ENCODE data around the gene NMNAT2. TPM values are rescaled to one million over a fixed set of nuclear protein-coding genes. Genes with fewer than 3 reads are reported as not detected.

Gene NMNAT2
- total RNA-seq, 3 donors from 2014 or later, result not detected

DNA sequence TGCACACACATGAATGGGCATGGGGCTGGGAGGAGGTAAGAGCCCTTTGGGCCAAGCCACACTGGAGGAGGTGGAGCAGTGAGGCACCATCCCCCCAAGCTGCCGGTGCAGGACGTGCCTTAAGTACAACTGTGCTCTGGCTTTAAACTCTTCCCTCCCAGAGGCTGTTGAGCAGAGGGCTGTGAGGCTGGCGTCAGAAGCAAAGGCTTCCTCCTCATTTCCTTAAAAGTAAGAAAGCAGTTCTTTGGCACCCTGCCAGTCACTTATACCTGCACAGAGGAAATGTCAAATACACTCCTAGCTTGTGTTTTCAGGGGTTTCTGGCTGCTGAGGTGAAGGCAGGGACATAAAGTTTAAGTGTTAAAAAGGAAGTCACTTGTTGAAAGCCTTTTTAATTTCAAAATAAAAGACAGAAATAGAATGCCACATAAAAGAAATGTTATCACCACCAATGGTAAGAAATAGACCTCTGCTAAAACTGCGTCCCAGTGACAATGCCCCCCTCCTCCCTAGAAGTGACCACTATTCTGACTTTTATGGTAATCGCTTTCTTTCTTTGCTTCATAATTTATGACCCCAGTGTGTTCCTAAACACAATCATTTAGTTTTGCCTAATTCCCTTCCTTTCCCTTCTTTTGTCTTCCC, 199.1 kb downstream of the NMNAT2 start:
- Mint-ChIP-seq H3K4me1 (ENCODE audit: low read depth) (peaks cover 21% of the 10 kb centered on the region), H3K9me3 (no peaks in the 10 kb centered on the region), H3K4me3 (no peak overlapping the region), H3K27me3 (ENCODE audit: low read depth) (peaks cover 3% of the 10 kb centered on the region), H3K36me3 (ENCODE audit: insufficient read depth) (no peaks in the 10 kb centered on the region)
- DNase-seq, result peak; percentile 36
- peak; percentile 55 to 56 for ATAC-seq

DNA sequence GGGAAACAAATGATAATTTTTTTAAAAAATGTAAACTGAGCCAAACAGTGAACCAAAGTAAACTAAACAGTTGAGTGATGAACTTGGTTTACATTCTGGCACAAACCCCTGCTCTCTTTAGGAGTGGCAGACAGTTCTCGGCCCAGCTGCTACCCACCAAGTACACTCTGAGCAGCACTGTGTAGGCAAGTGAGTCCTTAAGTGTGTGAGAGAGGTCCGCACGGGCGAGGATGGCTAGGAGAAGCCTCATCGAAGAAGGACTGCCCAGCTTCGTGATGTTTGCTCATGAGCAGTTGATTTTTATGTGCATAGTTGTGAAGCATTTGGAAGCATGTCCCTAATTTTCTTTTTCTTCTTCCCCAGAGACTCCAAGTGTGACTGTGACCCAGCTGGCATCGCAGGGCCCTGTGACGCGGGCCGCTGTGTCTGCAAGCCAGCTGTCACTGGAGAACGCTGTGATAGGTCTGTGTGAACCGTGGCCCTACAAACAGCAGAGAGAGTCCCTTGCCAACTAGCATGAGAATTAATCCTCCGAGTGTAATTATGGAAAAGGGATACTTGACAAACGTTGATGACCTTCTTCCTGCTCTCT, 200.1 kb downstream of the NMNAT2 start:
- Mint-ChIP-seq H3K4me1 (ENCODE audit: low read depth) (peaks cover 21% of the 10 kb centered on the region), H3K9me3 (no peaks in the 10 kb centered on the region), H3K36me3 (ENCODE audit: insufficient read depth) (no peaks in the 10 kb centered on the region), H3K27me3 (ENCODE audit: low read depth) (peaks cover 4% of the 10 kb centered on the region), H3K4me3 (no peak overlapping the region)
- no peak for ATAC-seq
- no peak for DNase-seq

DNA sequence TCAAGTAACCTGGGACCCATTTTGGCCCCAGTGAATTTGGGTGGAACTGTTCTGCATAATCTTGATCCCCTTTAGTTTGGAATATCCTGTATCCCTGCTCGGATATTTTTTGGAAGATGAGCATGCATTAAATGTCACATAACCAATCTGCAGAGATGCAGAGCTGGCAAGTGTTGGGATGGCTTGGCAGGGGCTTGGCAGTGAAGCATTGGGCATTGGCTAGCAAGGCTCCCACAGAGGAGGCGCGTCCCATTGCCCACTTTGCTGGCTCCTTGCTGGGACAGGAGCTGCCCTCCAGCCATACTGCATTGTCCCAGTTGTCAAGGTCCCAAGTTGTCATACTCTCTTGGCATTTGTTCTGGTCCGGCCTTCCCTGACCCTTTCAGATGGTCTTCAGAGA, 202.2 kb downstream of the NMNAT2 start:
- Mint-ChIP-seq H3K36me3 (ENCODE audit: insufficient read depth) (no peaks in the 10 kb centered on the region), H3K9me3 (no peaks in the 10 kb centered on the region), H3K27me3 (ENCODE audit: low read depth) (peaks cover 10% of the 10 kb centered on the region), H3K4me3 (no peak overlapping the region), H3K4me1 (ENCODE audit: low read depth) (peaks cover 21% of the 10 kb centered on the region)
- DNase-seq, result no peak
- no peak for ATAC-seq

DNA sequence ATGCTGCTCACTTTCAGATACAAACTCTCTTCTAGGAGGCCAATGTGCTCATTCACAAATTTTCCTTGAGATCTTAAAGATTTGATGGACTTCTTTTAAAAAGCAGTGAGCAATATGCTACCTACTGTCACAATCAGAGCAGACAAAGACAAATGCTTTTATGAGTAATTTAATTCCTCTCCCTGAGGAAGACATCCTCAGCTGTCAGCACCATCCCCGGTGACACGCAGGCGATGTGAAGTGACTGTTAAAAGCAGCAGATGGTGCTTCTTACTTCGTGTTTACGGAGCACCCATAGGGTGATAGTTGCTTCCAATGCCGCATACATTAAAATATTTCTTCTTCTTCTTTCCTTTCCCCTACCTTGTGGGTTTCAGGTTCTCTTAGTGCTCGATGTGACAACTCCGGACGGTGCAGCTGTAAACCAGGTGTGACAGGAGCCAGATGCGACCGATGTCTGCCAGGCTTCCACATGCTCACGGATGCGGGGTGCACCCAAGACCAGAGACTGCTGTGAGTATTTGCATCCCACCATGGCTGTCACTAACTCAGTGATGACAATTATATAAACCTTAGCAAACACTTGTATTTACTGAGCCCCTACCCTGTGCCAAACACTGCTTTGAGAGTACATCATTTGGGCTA, 203.0 kb downstream of the NMNAT2 start:
- Mint-ChIP-seq H3K27me3 (ENCODE audit: low read depth) (peaks cover 10% of the 10 kb centered on the region), H3K36me3 (ENCODE audit: insufficient read depth) (no peaks in the 10 kb centered on the region), H3K9me3 (no peaks in the 10 kb centered on the region), H3K4me3 (no peak overlapping the region), H3K4me1 (ENCODE audit: low read depth) (peaks cover 21% of the 10 kb centered on the region)
- ATAC-seq, result no peak
- DNase-seq, result no peak

DNA sequence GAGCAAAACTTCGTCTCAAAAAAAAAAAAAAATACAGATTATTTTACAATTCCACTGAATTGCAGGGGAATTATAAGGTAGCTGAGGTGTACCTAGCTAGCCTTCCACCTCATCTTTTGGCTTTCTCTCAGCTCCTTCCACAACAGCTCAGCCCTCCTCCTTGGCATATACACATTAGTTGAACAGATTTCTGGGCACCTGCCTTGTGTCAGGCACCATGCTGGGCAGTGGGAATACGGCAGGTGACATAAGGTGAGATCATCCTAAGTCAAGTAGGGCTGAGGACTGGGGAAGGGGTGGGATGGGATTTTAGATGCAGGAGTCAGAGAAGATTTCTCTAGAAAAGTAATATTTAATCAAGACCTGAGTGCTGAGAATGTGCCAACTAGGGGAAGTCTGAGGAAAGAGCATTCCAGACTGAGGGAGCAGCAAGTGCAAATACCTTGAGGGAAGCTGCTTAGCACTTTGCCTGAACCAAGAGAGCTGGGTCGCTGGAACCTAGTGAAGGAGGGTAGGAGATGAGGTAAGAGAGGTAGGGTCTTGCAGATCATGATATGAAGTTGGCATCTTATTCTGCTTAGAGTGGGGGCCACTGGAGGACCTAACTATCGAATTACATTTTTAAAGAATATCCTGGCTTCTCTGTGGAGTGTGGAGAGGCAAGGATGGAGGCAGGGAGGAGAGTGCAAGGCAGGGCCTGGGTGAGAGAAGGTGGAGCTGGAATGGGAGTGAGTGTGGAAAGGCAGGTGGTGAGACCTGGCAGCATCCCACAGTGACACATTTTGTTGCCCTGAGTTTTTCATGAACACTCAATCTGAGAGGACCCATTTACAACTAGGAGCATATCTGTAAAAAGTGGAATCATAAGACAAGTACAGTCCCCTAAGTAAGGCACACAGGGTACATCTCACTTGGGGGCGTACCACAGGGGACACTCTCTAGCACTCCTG, 203.9 kb downstream of the NMNAT2 start:
- DNase-seq (no peak), ATAC-seq (no peak)
- Mint-ChIP-seq H3K4me3 (no peak overlapping the region), H3K4me1 (ENCODE audit: low read depth) (peaks cover 13% of the 10 kb centered on the region), H3K36me3 (ENCODE audit: insufficient read depth) (no peaks in the 10 kb centered on the region), H3K27me3 (ENCODE audit: low read depth) (peaks cover 10% of the 10 kb centered on the region), H3K9me3 (no peaks in the 10 kb centered on the region)

DNA sequence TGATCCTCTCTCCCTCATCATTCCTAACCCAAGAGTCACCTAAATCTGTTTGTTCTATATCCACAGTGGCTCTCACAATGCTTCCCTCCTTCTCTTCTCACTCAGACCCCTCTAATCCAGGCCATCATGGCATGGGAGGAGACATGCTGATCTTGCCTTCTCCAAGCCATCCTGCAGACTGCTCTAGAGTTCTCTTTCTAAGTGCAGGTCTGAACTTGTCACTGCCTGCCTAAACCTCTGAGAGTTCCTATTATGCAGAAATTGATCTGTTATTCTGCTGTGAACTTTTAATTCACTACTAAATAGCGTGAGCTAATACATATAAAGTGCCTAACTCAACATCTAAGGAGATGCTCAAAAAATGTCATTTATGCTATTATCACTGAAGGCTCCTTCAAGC, 205.3 kb downstream of the NMNAT2 start:
- no peak for DNase-seq
- H3K9me3 Mint-ChIP-seq, result no peaks in the 10 kb centered on the region
- no peaks in the 10 kb centered on the region for H3K36me3 Mint-ChIP-seq (ENCODE audit: insufficient read depth)
- ATAC-seq, result no peak
- peaks cover 10% of the 10 kb centered on the region for H3K27me3 Mint-ChIP-seq (ENCODE audit: low read depth)
- H3K4me3 Mint-ChIP-seq, result no peak overlapping the region
- peaks cover 2% of the 10 kb centered on the region for H3K4me1 Mint-ChIP-seq (ENCODE audit: low read depth)

DNA sequence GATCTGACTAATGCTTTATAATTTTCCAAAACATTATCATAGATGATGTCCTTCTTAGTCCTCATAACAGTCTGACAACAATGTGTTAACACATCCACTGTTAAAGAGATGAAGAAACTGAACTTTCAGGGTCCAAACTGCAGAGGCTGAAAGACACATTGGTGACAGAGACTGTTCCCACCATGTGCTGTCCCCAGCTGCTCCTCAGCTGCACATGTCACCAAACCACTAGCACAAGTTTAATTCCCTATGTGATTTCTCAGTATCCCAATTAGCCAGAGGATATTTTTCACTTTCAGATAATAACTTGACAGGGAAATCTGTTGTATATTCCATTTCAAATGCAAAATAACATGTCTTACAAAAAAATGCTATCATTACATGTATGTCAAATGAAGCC, 207.5 kb downstream of the NMNAT2 start:
- Mint-ChIP-seq H3K9me3 (no peaks in the 10 kb centered on the region), H3K4me3 (no peak overlapping the region), H3K4me1 (ENCODE audit: low read depth) (no peaks in the 10 kb centered on the region), H3K27me3 (ENCODE audit: low read depth) (peaks cover 7% of the 10 kb centered on the region), H3K36me3 (ENCODE audit: insufficient read depth) (no peaks in the 10 kb centered on the region)
- DNase-seq (no peak), ATAC-seq (no peak)

DNA sequence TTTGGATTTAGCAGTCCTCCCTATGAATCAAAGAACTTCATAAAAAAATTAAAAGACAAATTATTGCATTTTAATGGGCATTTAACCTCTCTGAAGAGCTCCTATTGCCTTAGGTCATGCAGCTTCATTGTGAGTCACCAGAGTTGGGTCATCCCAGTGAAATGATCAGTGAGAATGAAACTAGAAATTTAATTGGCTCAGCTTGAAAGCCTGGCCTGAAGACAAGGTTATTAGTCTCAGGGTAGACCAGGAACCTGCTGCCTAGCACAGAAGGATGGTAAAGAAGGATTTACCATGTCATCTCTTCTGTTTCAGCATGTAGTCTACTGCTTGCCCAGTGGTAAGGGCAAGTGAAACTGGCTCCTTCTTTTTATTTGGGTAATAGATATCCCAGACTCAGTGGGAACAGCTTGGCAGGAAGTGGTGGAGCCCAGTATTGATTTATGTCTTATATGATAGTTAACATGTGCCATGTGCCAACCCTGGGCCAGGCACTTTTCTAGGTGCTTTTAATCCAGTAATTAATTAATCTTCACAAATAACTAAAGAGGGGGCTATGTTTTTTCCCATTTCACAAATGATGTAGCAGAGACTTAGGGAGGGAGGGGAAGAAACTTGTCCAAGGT, 208.5 kb downstream of the NMNAT2 start:
- Mint-ChIP-seq H3K4me3 (no peak overlapping the region), H3K27me3 (ENCODE audit: low read depth) (peaks cover 7% of the 10 kb centered on the region), H3K36me3 (ENCODE audit: insufficient read depth) (no peaks in the 10 kb centered on the region), H3K4me1 (ENCODE audit: low read depth) (no peaks in the 10 kb centered on the region), H3K9me3 (no peaks in the 10 kb centered on the region)
- no peak for DNase-seq
- ATAC-seq, result no peak

DNA sequence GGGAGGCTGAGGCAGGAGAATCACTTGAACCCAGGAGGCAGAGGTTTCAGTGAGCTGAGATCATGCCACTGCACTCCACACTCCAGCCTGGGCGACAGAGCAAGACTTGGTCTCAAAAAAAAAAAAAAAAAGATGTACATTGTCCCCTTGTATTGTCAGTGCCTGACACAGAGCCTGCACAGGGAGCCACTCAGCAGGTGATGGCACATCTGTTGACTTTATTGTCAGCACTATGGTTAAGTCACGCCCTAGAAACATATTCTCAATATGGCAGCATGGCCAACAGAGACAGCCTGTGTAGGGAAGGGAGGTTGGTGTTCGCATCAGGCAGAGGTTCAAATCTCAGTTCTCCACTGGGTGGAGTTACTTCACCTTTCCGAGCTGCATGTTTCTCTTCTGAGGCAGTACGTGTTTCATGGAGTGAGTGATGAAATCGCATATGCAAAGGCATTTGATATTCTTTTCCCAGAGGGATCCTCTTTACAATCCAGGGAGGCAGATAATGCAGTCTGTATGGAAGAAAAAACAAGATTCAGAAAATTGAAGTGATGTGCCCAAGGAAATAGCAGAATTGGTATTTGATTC, 211.6 kb downstream of the NMNAT2 start:
- Mint-ChIP-seq H3K4me1 (ENCODE audit: low read depth) (no peaks in the 10 kb centered on the region), H3K27me3 (ENCODE audit: low read depth) (no peaks in the 10 kb centered on the region), H3K4me3 (no peak overlapping the region), H3K36me3 (ENCODE audit: insufficient read depth) (no peaks in the 10 kb centered on the region), H3K9me3 (no peaks in the 10 kb centered on the region)
- DNase-seq (no peak), ATAC-seq (no peak)

DNA sequence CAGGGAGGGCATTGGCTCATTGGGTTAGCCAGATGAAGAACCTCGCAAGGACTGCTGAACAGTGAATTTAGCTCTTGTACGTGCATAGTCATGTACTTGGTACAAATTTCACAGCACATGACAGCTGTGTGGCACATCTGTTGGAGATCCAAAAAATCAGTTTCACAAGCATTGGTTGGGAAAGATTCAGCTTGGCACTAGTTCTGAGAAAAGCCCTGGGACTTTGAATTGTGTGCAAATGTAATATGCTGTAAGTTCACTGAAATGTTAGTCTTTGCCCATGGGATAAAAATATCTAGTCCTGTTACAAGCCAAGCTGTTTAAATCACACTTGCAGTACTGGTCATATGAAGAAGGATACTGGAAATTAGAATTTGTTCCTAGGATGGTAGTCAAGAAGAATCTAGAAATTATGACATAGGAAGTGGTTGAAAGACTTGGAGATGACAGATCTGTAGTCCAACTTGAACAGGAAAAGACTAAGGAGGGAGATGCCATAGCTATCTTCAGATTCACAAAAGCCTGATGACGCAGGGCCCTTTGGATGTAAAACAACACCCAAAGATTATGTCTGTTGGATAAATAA, 212.9 kb downstream of the NMNAT2 start:
- Mint-ChIP-seq H3K4me3 (no peak overlapping the region), H3K4me1 (ENCODE audit: low read depth) (no peaks in the 10 kb centered on the region), H3K36me3 (ENCODE audit: insufficient read depth) (no peaks in the 10 kb centered on the region), H3K27me3 (ENCODE audit: low read depth) (peaks cover 2% of the 10 kb centered on the region), H3K9me3 (no peaks in the 10 kb centered on the region)
- ATAC-seq, result no peak
- no peak for DNase-seq

DNA sequence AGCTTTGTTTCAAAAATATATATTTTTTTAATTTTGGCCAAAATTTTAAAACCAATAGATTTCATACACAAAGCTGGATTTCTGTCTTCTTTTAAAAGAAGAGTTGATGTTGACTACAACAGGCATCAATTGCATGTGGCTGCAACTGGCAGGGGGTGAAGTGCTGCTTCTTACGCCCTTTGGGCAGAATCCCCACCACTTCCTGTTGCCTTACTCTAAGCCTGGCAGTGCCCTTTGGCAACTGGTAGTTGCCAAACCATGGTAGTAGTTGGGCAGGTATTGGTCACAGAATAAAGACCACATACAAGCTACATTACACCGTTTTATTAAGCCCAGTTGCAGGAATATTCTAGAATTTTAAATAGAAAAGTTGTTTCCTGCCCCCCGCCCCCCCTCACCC, 215.1 kb downstream of the NMNAT2 start:
- Mint-ChIP-seq H3K4me3 (no peak overlapping the region), H3K4me1 (ENCODE audit: low read depth) (no peaks in the 10 kb centered on the region), H3K9me3 (no peaks in the 10 kb centered on the region), H3K36me3 (ENCODE audit: insufficient read depth) (no peaks in the 10 kb centered on the region), H3K27me3 (ENCODE audit: low read depth) (peaks cover 4% of the 10 kb centered on the region)
- ATAC-seq (no peak), DNase-seq (no peak)

DNA sequence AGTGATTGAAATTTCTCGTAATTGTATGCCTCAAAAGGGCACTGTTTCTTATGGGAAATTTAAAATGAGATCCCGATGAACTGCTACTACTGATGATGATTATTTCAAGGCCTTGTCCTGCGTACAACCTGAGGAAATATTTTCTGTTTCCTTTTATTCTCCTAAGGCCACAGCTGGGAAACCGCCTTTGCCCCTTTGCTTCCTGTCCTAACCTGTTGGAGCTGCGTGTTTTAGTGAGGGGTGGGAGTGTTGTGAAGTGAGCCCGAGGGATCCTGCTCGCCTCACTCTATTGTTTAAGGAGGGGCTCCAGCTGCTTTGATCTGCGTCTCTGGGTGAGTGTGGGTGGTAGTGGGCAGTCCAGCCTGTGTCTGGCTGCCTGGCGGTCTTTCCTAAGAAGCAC, 217.7 kb downstream of the NMNAT2 start:
- DNase-seq, result no peak
- H3K4me1 Mint-ChIP-seq (ENCODE audit: low read depth), result peaks cover 2% of the 10 kb centered on the region
- no peak overlapping the region for H3K4me3 Mint-ChIP-seq
- H3K27me3 Mint-ChIP-seq (ENCODE audit: low read depth), result peaks cover 10% of the 10 kb centered on the region
- no peaks in the 10 kb centered on the region for H3K9me3 Mint-ChIP-seq
- ATAC-seq, result no peak
- H3K36me3 Mint-ChIP-seq (ENCODE audit: insufficient read depth), result no peaks in the 10 kb centered on the region

DNA sequence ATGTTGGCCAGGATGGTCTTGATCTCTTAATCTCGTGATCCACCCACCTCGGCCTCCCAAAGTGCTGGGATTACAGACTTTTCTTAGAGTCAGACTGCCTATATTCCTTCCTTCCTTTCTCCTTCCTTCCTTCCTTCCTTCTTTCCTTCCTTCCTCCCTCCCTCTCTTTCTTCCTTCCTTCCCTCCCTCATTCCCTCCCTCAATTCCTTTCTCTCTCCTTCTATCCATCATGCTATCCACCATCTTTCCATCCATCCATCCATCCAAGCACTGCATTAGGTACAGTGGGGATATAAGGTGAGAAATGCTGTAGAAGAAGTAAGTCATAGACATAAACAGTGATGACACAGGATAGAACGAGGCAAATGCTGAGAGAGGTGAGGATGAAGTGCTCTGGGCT, 218.9 kb downstream of the NMNAT2 start:
- H3K9me3 Mint-ChIP-seq, result no peaks in the 10 kb centered on the region
- ATAC-seq (no peak), DNase-seq (no peak)
- peaks cover 10% of the 10 kb centered on the region for H3K27me3 Mint-ChIP-seq (ENCODE audit: low read depth)
- no peaks in the 10 kb centered on the region for H3K36me3 Mint-ChIP-seq (ENCODE audit: insufficient read depth)
- peaks cover 12% of the 10 kb centered on the region for H3K4me1 Mint-ChIP-seq (ENCODE audit: low read depth)
- H3K4me3 Mint-ChIP-seq, result no peak overlapping the region

Measured in activated T-cell treated with anti-CD3 and anti-CD28 coated beads, Interleukin-2, amount 50 U/mL, for 4 hours (primary cell).